Measurements from ENCODE around the gene SYTL2.

Gene SYTL2

GRCh38 chr11:85827748-85828639 is 17.1 kb upstream of the SYTL2 start:
- DNase-seq, result no peak

- no peak for DNase-seq
These were observed 15.3 kb upstream of the SYTL2 start for GRCh38 chr11:85826116-85826855.

- no peak for DNase-seq
These were observed 14.7 kb upstream of the SYTL2 start for GRCh38 chr11:85825616-85826015.

GRCh38 chr11:85823816-85824215 is 12.9 kb upstream of the SYTL2 start:
- no peak for DNase-seq

- DNase-seq, result no peak
These were observed 11.9 kb upstream of the SYTL2 start for GRCh38 chr11:85822814-85823213.

GRCh38 chr11:85821636-85822035 is 10.7 kb upstream of the SYTL2 start:
- no peak for DNase-seq

- no peak for DNase-seq
These were observed 8.5 kb upstream of the SYTL2 start for GRCh38 chr11:85819441-85819840.

GRCh38 chr11:85815186-85815931 is 4.4 kb upstream of the SYTL2 start:
- no peak for DNase-seq

GRCh38 chr11:85813721-85814120 is 2.8 kb upstream of the SYTL2 start:
- no peak for DNase-seq

- DNase-seq, result no peak
These were observed 683 bp upstream of the SYTL2 start for GRCh38 chr11:85811624-85812023.

- no peak for DNase-seq
These were observed 445 bp downstream of the SYTL2 start for GRCh38 chr11:85810521-85810870.

- DNase-seq, result peak; percentile 12
These were observed 1.1 kb downstream of the SYTL2 start for GRCh38 chr11:85809863-85810262.

- no peak for DNase-seq
These were observed 1.8 kb downstream of the SYTL2 start for GRCh38 chr11:85809191-85809590.

GRCh38 chr11:85806876-85807275 is 4.1 kb downstream of the SYTL2 start:
- no peak for DNase-seq

GRCh38 chr11:85806016-85806415 is 4.9 kb downstream of the SYTL2 start:
- no peak for DNase-seq

GRCh38 chr11:85805387-85805786 is 5.6 kb downstream of the SYTL2 start:
- DNase-seq, result no peak

GRCh38 chr11:85803920-85804319 is 7.0 kb downstream of the SYTL2 start:
- DNase-seq, result no peak

GRCh38 chr11:85803303-85803702 is 7.6 kb downstream of the SYTL2 start:
- DNase-seq, result no peak

GRCh38 chr11:85801527-85801926 is 9.4 kb downstream of the SYTL2 start:
- DNase-seq, result no peak

- no peak for DNase-seq
These were observed 10.2 kb downstream of the SYTL2 start for GRCh38 chr11:85800595-85801342.

- DNase-seq, result no peak
These were observed 11.8 kb downstream of the SYTL2 start for GRCh38 chr11:85799142-85799541.

- no peak for DNase-seq
These were observed 12.6 kb downstream of the SYTL2 start for GRCh38 chr11:85798361-85798760.
